GM12891 (cell line): ENCODE data around the gene MAP4K3.

Source experiments
- POLR2A ChIP-seq: IDR thresholded peaks from 2 replicates; pipeline ENCODE4 v1.6.1; 2011; ENCODE audit warnings: low read depth, low read length, control low read depth
- POLR2AphosphoS5 ChIP-seq: IDR thresholded peaks from 2 replicates; pipeline ENCODE4 v1.6.1; 2011; ENCODE audit warnings: low read depth, low read length, control low read depth
- SPI1 ChIP-seq: IDR thresholded peaks from 2 replicates; pipeline ENCODE4 v1.6.1; 2011; ENCODE audit warnings: low read depth, low read length, control low read depth
- TAF1 ChIP-seq: IDR thresholded peaks from 2 replicates; pipeline ENCODE4 v1.6.1; 2011; ENCODE audit warnings: low read depth, low read length, control low read depth

GRCh38 chr2:39451954-39452353 is 14.9 kb upstream of the MAP4K3 start:
- TF ChIP-seq TAF1 (no peak), POLR2AphosphoS5 (no peak), POLR2A (no peak), SPI1 (no peak)
